ENCODE data around the gene ACCS.

Gene ACCS

GRCh38 chr11:44043157-44043556 lies 22.9 kb upstream of the ACCS start:
- no peak for TF ChIP-seq CTCF (IDR thresholded peaks at IDR 0.05)
- H3K4me3 ChIP-seq: no peak overlapping the region
- H3K9me3 ChIP-seq: peaks cover 0 to 4% (median 0%) of the 10 kb centered on the region in 3 donors
- DNase-seq: no peak
- H3K36me3 ChIP-seq: no peaks in the 10 kb centered on the region
- no peaks in the 10 kb centered on the region for H3K27me3 ChIP-seq
- H3K4me1 ChIP-seq: no peaks in the 10 kb centered on the region
- intact Hi-C loops (cut with DNase I; ENCODE audit: low total_unique reads): no loop called here
- H3K27ac ChIP-seq: no peak overlapping the region

GRCh38 chr11:44046182-44046581 lies 19.9 kb upstream of the ACCS start:
- H3K36me3 ChIP-seq: no peaks in the 10 kb centered on the region
- H3K27ac ChIP-seq: no peak overlapping the region
- no peaks in the 10 kb centered on the region for H3K27me3 ChIP-seq
- intact Hi-C loops (cut with DNase I; ENCODE audit: low total_unique reads): no loop called here
- no peak for DNase-seq
- no peak for TF ChIP-seq CTCF (IDR thresholded peaks at IDR 0.05)
- no peaks in the 10 kb centered on the region for H3K4me1 ChIP-seq
- no peak overlapping the region for H3K4me3 ChIP-seq
- peaks cover 0 to 4% (median 0%) of the 10 kb centered on the region in 3 donors for H3K9me3 ChIP-seq

GRCh38 chr11:44047298-44047697 lies 18.8 kb upstream of the ACCS start:
- H3K4me1 ChIP-seq: no peaks in the 10 kb centered on the region
- no peak for TF ChIP-seq CTCF (IDR thresholded peaks at IDR 0.05)
- no peak for DNase-seq
- no peaks in the 10 kb centered on the region for H3K36me3 ChIP-seq
- no peak overlapping the region for H3K27ac ChIP-seq
- H3K9me3 ChIP-seq: no peaks in the 10 kb centered on the region
- H3K4me3 ChIP-seq: no peak overlapping the region
- no peaks in the 10 kb centered on the region for H3K27me3 ChIP-seq
- intact Hi-C loops (cut with DNase I; ENCODE audit: low total_unique reads): no loop called here

GRCh38 chr11:44047931-44048431 lies 18.1 kb upstream of the ACCS start, which contains the start of gene ACCSL:
TSS of gene ACCSL (plus strand) at chr11:44047981. CDS start at chr11:44048037, 56 bp downstream.
- no peak for TF ChIP-seq CTCF (IDR thresholded peaks at IDR 0.05)
- H3K9me3 ChIP-seq: no peaks in the 10 kb centered on the region
- no peak within 1 kb of the TSS for H3K4me3 ChIP-seq
- no peaks in the 10 kb centered on the region for H3K4me1 ChIP-seq
- no peaks in the 10 kb centered on the region for H3K27me3 ChIP-seq
- H3K36me3 ChIP-seq: no peaks in the 10 kb centered on the region
- DNase-seq: no peak
- intact Hi-C loops (cut with DNase I; ENCODE audit: low total_unique reads): no loop called here
- no peak within 1 kb of the TSS for H3K27ac ChIP-seq

- intact Hi-C loops (cut with DNase I; ENCODE audit: low total_unique reads): loop anchor here (5.0 kb wide), 1 partner anchor 363 kb away; no protein-coding TSS in a partner anchor
- Histone ChIP-seq H3K27me3 (no peaks in the 10 kb centered on the region), H3K4me1 (no peaks in the 10 kb centered on the region), H3K36me3 (no peaks in the 10 kb centered on the region), H3K27ac (no peak overlapping the region), H3K9me3 (no peaks in the 10 kb centered on the region), H3K4me3 (no peak overlapping the region)
- TF ChIP-seq CTCF (IDR thresholded peaks at IDR 0.05): no peak
- no peak for DNase-seq
Observed at GRCh38 chr11:44049832-44050231, 16.2 kb upstream of the ACCS start.

GRCh38 chr11:44051171-44051570 lies 14.9 kb upstream of the ACCS start:
- H3K4me1 ChIP-seq: no peaks in the 10 kb centered on the region
- no peaks in the 10 kb centered on the region for H3K27me3 ChIP-seq
- intact Hi-C loops (cut with DNase I; ENCODE audit: low total_unique reads): loop anchor here (5.0 kb wide), 1 partner anchor 364 kb away; no protein-coding TSS in a partner anchor
- TF ChIP-seq CTCF (IDR thresholded peaks at IDR 0.05): no peak
- no peak overlapping the region for H3K27ac ChIP-seq
- no peaks in the 10 kb centered on the region for H3K36me3 ChIP-seq
- DNase-seq: peak in 1 of 2 donors; percentile 11
- no peaks in the 10 kb centered on the region for H3K9me3 ChIP-seq
- H3K4me3 ChIP-seq: no peak overlapping the region
